Pulmonary artery endothelial cell (primary cell): ENCODE results near the gene AVP. TPM values are rescaled to one million over a fixed set of nuclear protein-coding genes. Genes with fewer than 3 reads are reported as not detected.

Experiments
- DNase-seq: peaks from one replicate; pipeline ENCODE4 v3.0.0-alpha.2; 2011; ENCODE audit warnings: low read depth, low spot score
- total RNA-seq: library from RNA; depleted of rRNA; stranded (reverse); fragments of >200 nt; gene quantifications from 2 replicates; pipeline ENCODE4 v1.2.3, GENCODE V29; 2014

Gene AVP
- total RNA-seq, 1 donor from 2014 or later: not detected

DNA sequence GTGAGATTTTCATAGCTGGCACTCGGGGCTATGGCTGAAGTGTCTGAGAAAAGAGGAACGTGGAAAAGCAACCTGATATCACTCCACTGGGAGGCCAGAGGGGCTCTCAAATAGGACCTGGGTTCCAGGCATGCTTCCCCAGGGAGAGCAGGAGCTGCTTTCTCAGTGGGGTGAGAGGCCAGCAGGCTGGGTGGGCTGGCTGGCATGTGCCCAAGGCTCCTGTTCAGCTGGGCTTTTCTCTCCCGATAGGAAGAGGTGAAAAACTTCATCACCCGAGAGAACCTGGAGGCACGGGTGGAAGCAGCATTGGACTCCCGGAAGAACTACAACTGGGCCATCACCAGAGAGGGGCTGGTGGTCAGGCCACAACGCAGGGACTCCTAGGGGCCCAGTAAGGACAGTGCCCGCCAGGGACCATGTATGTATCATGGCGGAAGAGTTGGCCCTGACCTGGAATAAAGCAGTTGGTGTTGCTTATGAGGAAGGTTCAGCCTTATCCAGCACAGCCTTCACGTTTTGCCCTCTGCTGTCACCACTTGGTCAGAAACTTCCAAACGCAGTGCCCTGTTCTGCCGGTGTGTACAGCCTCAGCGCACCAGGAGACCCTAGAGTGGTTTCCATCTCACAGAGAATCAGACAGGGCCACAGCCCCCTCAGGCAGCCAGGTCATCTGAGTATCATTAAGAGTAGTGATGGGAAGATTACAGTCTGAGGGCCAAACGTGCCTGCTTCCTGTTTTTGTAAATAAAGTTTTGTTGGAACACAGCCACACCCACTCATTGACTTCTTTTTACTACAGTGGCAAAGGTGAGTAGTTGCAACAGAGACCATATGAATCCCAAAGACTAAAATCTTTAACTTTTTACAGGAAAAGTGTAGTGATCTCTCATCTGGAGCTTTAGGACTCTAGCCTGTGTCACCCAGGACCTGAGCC, 36.8 kb downstream of the AVP start:
- no peak for DNase-seq

GRCh38 chr20:3046677-3047462, 37.7 kb downstream of the AVP start:
- DNase-seq: no peak

- peak; percentile 52 for DNase-seq
These were observed 38.5 kb downstream of the AVP start, which contains the start of gene MRPS26 for GRCh38 chr20:3045816-3046676. TSS of gene MRPS26 (plus strand) at chr20:3046052. CDS start at chr20:3046069, 17 bp downstream.

DNA sequence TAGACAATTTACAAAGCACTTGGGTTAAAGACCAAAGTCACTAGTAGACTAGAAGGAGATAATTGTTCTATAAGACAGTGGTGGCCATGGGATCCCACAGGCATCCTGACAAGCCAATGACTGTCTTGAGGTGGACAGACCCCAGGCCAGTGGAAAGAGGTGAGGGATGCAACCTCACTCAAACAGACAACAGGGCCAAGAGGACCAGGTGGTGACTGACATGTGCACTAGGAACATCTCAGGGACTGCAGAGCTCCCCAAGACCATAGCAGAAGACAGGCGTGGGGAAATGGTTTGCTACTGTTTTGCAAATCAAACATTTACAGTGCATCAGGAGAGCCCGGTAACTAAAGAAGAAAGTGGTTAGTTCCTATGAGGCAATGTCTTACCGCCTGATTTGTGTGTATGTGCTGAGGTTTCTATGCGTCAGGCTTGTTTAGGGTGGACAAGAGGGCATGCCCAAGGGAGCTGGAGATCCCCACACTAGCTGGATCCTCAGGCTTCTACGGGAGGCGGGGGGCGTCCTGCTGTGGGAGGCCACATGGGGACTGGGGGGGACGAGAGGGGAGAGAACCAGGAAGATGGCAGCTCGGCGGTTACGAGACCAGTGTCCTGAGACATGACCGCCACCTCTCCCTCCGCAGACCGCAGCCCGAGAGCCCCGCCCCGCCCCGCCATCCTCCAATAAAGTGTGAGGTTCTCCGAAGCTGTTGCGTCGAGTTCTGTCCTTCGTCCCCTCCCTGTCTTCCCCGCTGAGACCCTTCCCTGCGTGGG, 39.3 kb downstream of the AVP start:
- DNase-seq: no peak

DNA sequence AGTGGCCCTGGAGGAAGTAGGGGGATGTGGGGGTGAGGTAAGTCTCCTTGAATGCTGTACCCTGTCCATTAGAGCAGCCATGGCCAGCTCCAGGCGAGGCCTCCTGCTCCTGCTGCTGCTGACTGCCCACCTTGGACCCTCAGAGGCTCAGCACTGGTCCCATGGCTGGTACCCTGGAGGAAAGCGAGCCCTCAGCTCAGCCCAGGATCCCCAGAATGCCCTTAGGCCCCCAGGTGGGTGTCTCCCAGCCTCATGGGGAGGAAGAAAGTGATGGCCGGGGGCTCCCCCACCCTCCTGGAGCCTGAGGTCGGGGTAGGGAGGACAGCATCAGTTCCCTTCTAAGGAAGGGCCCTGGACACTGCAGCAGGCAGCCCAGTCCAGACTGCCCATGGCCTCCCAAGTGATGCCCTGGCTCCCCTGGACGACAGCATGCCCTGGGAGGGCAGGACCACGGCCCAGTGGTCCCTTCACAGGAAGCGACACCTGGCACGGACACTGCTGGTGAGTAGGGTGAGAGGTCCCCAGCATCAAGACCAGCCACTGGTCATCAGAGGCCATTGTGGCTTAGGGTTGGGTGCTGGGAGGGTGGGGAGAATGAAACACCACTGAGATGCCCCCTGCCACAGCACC, 40.1 kb downstream of the AVP start:
- DNase-seq: no peak

GRCh38 chr20:3043322-3043721, 41.2 kb downstream of the AVP start, which contains the start of gene GNRH2:
TSS of gene GNRH2 (plus strand) at chr20:3043622. CDS start at chr20:3044415, 793 bp downstream.
- DNase-seq: no peak

DNA sequence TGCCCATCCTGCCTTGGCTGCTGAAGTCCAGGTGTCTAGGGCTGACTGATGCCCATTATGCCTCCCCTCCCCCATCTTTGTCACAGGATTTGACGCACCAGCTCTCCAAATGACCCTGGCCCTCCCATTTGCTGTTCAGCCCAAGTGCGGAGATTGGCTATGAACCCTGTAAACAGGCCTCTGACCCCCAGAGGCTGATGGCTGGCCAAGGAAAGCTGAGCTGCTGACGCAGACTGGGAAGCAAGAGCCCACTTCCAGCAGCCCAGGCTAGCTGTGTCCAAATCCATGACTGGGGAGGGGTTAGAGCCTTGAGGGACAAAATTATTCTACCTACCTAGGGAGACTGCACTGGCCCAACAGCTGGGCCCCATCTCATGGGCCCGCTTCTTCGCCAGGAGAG, 41.9 kb downstream of the AVP start:
- no peak for DNase-seq

DNA sequence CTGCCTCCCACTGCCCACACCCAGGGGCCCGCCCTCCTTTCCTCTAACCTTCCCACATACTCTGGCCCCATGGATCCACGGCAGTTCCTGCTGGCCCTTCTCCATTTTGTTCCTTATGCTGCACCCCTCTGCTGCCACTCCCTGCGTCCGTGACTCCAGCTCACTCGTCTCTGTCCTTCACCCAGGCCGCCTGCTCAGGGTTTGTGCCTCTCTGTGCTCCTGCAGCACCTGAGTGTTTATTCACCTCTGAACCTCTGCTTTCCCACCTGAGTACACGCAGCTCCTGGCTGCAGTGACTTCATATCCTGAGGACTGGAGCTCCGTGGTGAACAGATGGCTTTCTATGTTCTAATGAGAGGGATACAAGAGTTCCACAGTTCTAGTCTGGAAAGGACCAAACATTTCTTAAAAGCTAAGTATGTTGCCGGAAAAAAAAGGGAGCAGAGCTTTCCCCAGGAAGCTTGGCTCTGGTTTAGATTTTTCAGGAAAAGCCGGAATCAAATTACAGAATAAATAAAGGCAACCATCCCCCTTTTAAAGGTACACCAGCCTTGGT, 42.6 kb downstream of the AVP start:
- DNase-seq: no peak

- DNase-seq: no peak
These were observed 44.4 kb downstream of the AVP start for GRCh38 chr20:3040086-3040485.

GRCh38 chr20:3039426-3039825, 45.1 kb downstream of the AVP start:
- no peak for DNase-seq

DNA sequence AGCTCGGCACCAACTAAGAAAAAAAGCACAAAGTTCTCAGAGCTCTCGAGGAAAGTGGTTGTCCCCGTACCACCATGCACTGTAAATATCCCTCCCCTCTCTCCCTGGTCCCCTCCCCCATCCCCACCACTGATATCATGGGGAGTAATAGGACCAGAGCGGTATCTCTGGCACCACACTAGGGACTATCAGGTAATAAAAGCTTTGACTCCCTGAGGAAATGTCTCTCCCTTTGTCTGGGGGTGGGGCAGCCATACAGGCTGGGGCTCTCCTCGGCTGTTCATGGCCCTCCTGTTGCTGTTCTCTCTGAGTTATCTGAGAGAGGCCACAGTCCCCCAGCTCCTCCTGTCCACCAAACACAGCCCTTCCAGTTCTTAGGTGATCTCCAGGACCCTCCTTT, 46.1 kb downstream of the AVP start:
- no peak for DNase-seq

GRCh38 chr20:3037654-3038053, 46.9 kb downstream of the AVP start:
- DNase-seq: no peak

- DNase-seq: no peak
These were observed 51.9 kb downstream of the AVP start for GRCh38 chr20:3032624-3033023.

Other genes starting within 250 kb of the AVP start
- 10.9 and 18.5 TPM in 2 replicates for gene PCED1A, start 244.1 kb downstream of the AVP start, total RNA-seq
- 43.8 and 56.1 TPM in 2 replicates for gene VPS16, start 244.0 kb downstream of the AVP start, total RNA-seq
- gene PTPRA, start 211.2 kb downstream of the AVP start, total RNA-seq: 27.5 and 29.1 TPM in 2 replicates
- 0.21 TPM in 1 of 2 replicates, not detected in the other for gene GNRH2, start 41.1 kb downstream of the AVP start, total RNA-seq
- 55.4 and 57.9 TPM in 2 replicates for gene MRPS26, start 38.7 kb downstream of the AVP start, total RNA-seq
- gene OXT, start 13.1 kb downstream of the AVP start, total RNA-seq: not detected in 2 replicates
- gene FASTKD5, start 75.1 kb upstream of the AVP start, total RNA-seq: 15.8 and 23.9 TPM in 2 replicates
- 1.8 and 2.6 TPM in 2 replicates for gene UBOX5, start 75.1 kb upstream of the AVP start, total RNA-seq
- 3.2 and 4.1 TPM in 2 replicates for gene LZTS3, start 88.8 kb upstream of the AVP start, total RNA-seq
- gene DDRGK1, start 120.0 kb upstream of the AVP start, total RNA-seq: 25.9 and 40.1 TPM in 2 replicates
- 21.4 and 51.2 TPM in 2 replicates for gene ITPA, start 124.8 kb upstream of the AVP start, total RNA-seq
- 3.0 and 4.3 TPM in 2 replicates for gene SLC4A11, start 154.5 kb upstream of the AVP start, total RNA-seq